MCF 10A (cell line): Measurements from ENCODE around the gene DET1. TPM values are rescaled to one million over a fixed set of nuclear protein-coding genes. Genes with fewer than 3 reads are reported as not detected.
"Not testable (repeated sequence)": the region's sequence is repeated elsewhere in the genome, so short reads cannot be mapped to it uniquely, and the experiment has no call there.

Source experiments
- BruUV-seq: library from RNA; stranded (reverse); fragments of 400-500 nt; replicated peaks from 2 replicates; lab custom pipeline; 2021; lab: Mats Ljungman, UMichigan
- CTCF ChIA-PET: fragments of 300-600 bp; sonication (Branson Sonifier 250); formaldehyde crosslinking; extraction: SDS; loops from one replicate; lab custom pipeline; 2021; ENCODE audit warnings: antibody characterized with exemption, inconsistent platforms; lab: Yijun Ruan, JAX
- POLR2A ChIA-PET: fragments of 300-600, 350-650 bp; sonication (Branson Sonifier 250); formaldehyde crosslinking; extraction: SDS; loops from one replicate; lab custom pipeline; 2020; ENCODE audit warnings: antibody characterized with exemption, inconsistent platforms; lab: Yijun Ruan, JAX
- DNase-seq: peaks from one replicate; pipeline ENCODE4 v3.0.0-alpha.2; 2018; ENCODE audit not compliant: unreplicated experiment
- H3K27ac Mint-ChIP-seq: one replicate; pipeline ENCODE4 v1.8.0; 2022; ENCODE audit warnings: mild to moderate bottlenecking, low read depth, mixed read lengths; ENCODE audit not compliant: unreplicated experiment
- H3K27me3 Mint-ChIP-seq: one replicate; pipeline ENCODE4 v1.8.0; 2022; ENCODE audit warnings: mixed read lengths; ENCODE audit not compliant: insufficient read depth, unreplicated experiment
- H3K36me3 Mint-ChIP-seq: one replicate; pipeline ENCODE4 v1.8.0; 2022; ENCODE audit warnings: mild to moderate bottlenecking, moderate library complexity, mixed read lengths; ENCODE audit not compliant: insufficient read depth, unreplicated experiment
- H3K4me1 Mint-ChIP-seq: one replicate; pipeline ENCODE4 v1.8.0; 2022; ENCODE audit warnings: mixed read lengths; ENCODE audit not compliant: insufficient read depth, unreplicated experiment
- H3K4me3 Mint-ChIP-seq: one replicate; pipeline ENCODE4 v1.8.0; 2022; ENCODE audit warnings: mild to moderate bottlenecking, moderate library complexity, mixed read lengths; ENCODE audit not compliant: unreplicated experiment
- H3K9me3 Mint-ChIP-seq: one replicate; pipeline ENCODE4 v1.8.0; 2022; ENCODE audit warnings: mixed read lengths; ENCODE audit not compliant: unreplicated experiment
- CTCF ChIP-seq: fragments of 200-600 bp; IDR thresholded peaks from one replicate; pipeline ENCODE4 v1.8.0; 2022; ENCODE audit warnings: antibody characterized with exemption, mild to moderate bottlenecking; ENCODE audit not compliant: unreplicated experiment
- intact Hi-C: fragments of 100-400 bp; cut with micrococcal nuclease; formaldehyde crosslinking; loops from 2 replicates; pipeline ENCODE4 v1.14.1; 2022
- total RNA-seq: library from RNA; stranded (reverse); gene quantifications from 2 replicates; pipeline ENCODE4 v1.2.3, GENCODE V29; 2022

The DET1 gene
- total RNA-seq, 1 experiment from 2014 or later = 5.1 TPM

GRCh38 chr15:88543065-88543776 lies 3.3 kb downstream of the DET1 start:
- no peaks in the 10 kb centered on the region for H3K36me3 Mint-ChIP-seq
- no TSS peak for BruUV-seq

GRCh38 chr15:88542342-88542733 lies 4.1 kb downstream of the DET1 start:
- no peaks in the 10 kb centered on the region for H3K4me1 Mint-ChIP-seq

More at GRCh38 chr15:88543065-88543776, 3.3 kb downstream of the DET1 start:
- H3K27ac Mint-ChIP-seq = no peak overlapping the region
- CTCF ChIA-PET = no interaction called here
- intact Hi-C loops = no loop called here
- POLR2A ChIA-PET = interaction anchor here (1.2 kb wide), 1 partner anchor 25 kb away, joined by 3 read pairs; no protein-coding TSS in a partner anchor
- no peak for TF ChIP-seq CTCF
- no peaks in the 10 kb centered on the region for H3K27me3 Mint-ChIP-seq
- no peaks in the 10 kb centered on the region for H3K9me3 Mint-ChIP-seq
- H3K4me1 Mint-ChIP-seq = no peaks in the 10 kb centered on the region
- no peak for DNase-seq
- no peak overlapping the region for H3K4me3 Mint-ChIP-seq

GRCh38 chr15:88541709-88542341 lies 4.7 kb downstream of the DET1 start:
- Mint-ChIP-seq H3K4me1 (no peaks in the 10 kb centered on the region), H3K27ac (no peak overlapping the region), H3K9me3 (no peaks in the 10 kb centered on the region), H3K4me3 (no peak overlapping the region), H3K27me3 (no peaks in the 10 kb centered on the region), H3K36me3 (no peaks in the 10 kb centered on the region)
- POLR2A ChIA-PET = no interaction called here
- intact Hi-C loops = no loop called here
- no TSS peak for BruUV-seq
- no peak for TF ChIP-seq CTCF
- CTCF ChIA-PET = no interaction called here
- no peak for DNase-seq

More at GRCh38 chr15:88542342-88542733, 4.1 kb downstream of the DET1 start:
- Mint-ChIP-seq H3K9me3 (no peaks in the 10 kb centered on the region), H3K4me3 (no peak overlapping the region), H3K27me3 (no peaks in the 10 kb centered on the region), H3K36me3 (no peaks in the 10 kb centered on the region), H3K27ac (no peak overlapping the region)
- intact Hi-C loops = no loop called here
- DNase-seq = no peak
- BruUV-seq = no TSS peak
- no peak for TF ChIP-seq CTCF
- ChIA-PET POLR2A (interaction anchor here (1.2 kb wide), 1 partner anchor 24 kb away, joined by 3 read pairs; no protein-coding TSS in a partner anchor), CTCF (no interaction called here)

- H3K4me3 Mint-ChIP-seq, intact Hi-C loops, DNase-seq, H3K27me3 Mint-ChIP-seq, H3K36me3 Mint-ChIP-seq, POLR2A ChIA-PET, BruUV-seq, H3K27ac Mint-ChIP-seq, H3K4me1 Mint-ChIP-seq, CTCF ChIA-PET, H3K9me3 Mint-ChIP-seq: not testable (repeated sequence)
These were observed 5.4 kb downstream of the DET1 start for GRCh38 chr15:88541111-88541510.

- not testable (repeated sequence) for H3K4me1 Mint-ChIP-seq
These were observed 6.1 kb downstream of the DET1 start for GRCh38 chr15:88540350-88540749.

More at GRCh38 chr15:88540350-88540749, 6.1 kb downstream of the DET1 start:
- H3K4me3 Mint-ChIP-seq, intact Hi-C loops, H3K36me3 Mint-ChIP-seq, H3K27ac Mint-ChIP-seq, POLR2A ChIA-PET, BruUV-seq, H3K27me3 Mint-ChIP-seq, DNase-seq, H3K9me3 Mint-ChIP-seq: not testable (repeated sequence)
- CTCF ChIA-PET = interaction anchor here (0.7 kb wide), 1 partner anchor 47 kb away, joined by 3 read pairs; no protein-coding TSS in a partner anchor
